NT2/D1 (cell line): ENCODE results near the gene DNAJB6.

Experiments
- SUZ12 ChIP-seq: IDR thresholded peaks from 2 replicates; pipeline ENCODE4 v1.6.1; 2011; ENCODE audit not compliant: insufficient read length, insufficient read depth; ENCODE audit errors: extremely low read depth
- YY1 ChIP-seq: IDR thresholded peaks from 2 replicates; pipeline ENCODE4 v1.6.1; 2011; ENCODE audit not compliant: insufficient read length, insufficient read depth
- ZNF274 ChIP-seq: IDR thresholded peaks from 2 replicates; pipeline ENCODE4 v1.6.1; 2011; ENCODE audit warnings: mild to moderate bottlenecking, low read depth, low read length

- no peak for TF ChIP-seq YY1
- TF ChIP-seq ZNF274: no peak
- TF ChIP-seq SUZ12: no peak
These were observed 45.3 kb upstream of the DNAJB6 start for GRCh38 chr7:157291404-157292080.
